Trophoblast cell (in vitro differentiated cells and primary cell): ENCODE results near the gene SELENOM.

Experiments used
- DNase-seq, 2 donors: peaks; one replicate each; pipeline ENCODE4 v3.0.0-alpha.2; 2016
- H2AFZ ChIP-seq: 2 replicates; pipeline ENCODE4 v1.6.1; 2013; ENCODE audit warnings: low read length, moderate library complexity, mild to moderate bottlenecking; ENCODE audit not compliant: insufficient read depth, poor library complexity
- H2AK5ac ChIP-seq: 2 replicates; pipeline ENCODE4 v1.6.1; 2013; ENCODE audit warnings: mild to moderate bottlenecking, low read length
- H2BK120ac ChIP-seq: 2 replicates; pipeline ENCODE4 v1.6.1; 2013; ENCODE audit warnings: low read length, mild to moderate bottlenecking, moderate library complexity; ENCODE audit not compliant: insufficient read depth, poor library complexity
- H2BK12ac ChIP-seq: 2 replicates; pipeline ENCODE4 v1.6.1; 2013; ENCODE audit warnings: mild to moderate bottlenecking, low read length, moderate library complexity
- H2BK5ac ChIP-seq: 2 replicates; pipeline ENCODE4 v1.6.1; 2013; ENCODE audit warnings: low read length, low read depth, moderate library complexity, mild to moderate bottlenecking; ENCODE audit not compliant: poor library complexity
- H3K14ac ChIP-seq: 2 replicates; pipeline ENCODE4 v1.6.1; 2013; ENCODE audit warnings: mild to moderate bottlenecking, low read length
- H3K18ac ChIP-seq: 2 replicates; pipeline ENCODE4 v1.6.1; 2013; ENCODE audit warnings: mild to moderate bottlenecking, low read length
- H3K23ac ChIP-seq: 2 replicates; pipeline ENCODE4 v1.6.1; 2013; ENCODE audit warnings: low read length
- H3K27ac ChIP-seq: 2 replicates; pipeline ENCODE4 v1.5.1; 2013; ENCODE audit warnings: low read depth, mild to moderate bottlenecking, inconsistent platforms, low read length, moderate library complexity
- H3K27me3 ChIP-seq: 2 replicates; pipeline ENCODE4 v1.6.1; 2013; ENCODE audit warnings: inconsistent platforms, mild to moderate bottlenecking, low read length, moderate library complexity; ENCODE audit not compliant: insufficient read depth
- H3K36me3 ChIP-seq, 2 experiments: 1 replicate in 1 of 2; 2 replicates in 1 of 2; pipeline ENCODE4 v1.6.1; 2013; ENCODE audit warnings: low read length in 2 of 2, mild to moderate bottlenecking in 2 of 2, moderate library complexity in 1 of 2; ENCODE audit not compliant: insufficient read depth in 2 of 2, control insufficient read depth in 1 of 2
- H3K4ac ChIP-seq: 2 replicates; pipeline ENCODE4 v1.6.1; 2013; ENCODE audit warnings: low read depth, mild to moderate bottlenecking, low read length, moderate library complexity
- H3K4me1 ChIP-seq, 2 experiments: 1 replicate in 1 of 2; 2 replicates in 1 of 2; pipeline ENCODE4 v1.6.1; 2013; ENCODE audit warnings: low read length in 2 of 2, mild to moderate bottlenecking in 2 of 2, moderate library complexity in 1 of 2; ENCODE audit not compliant: insufficient read depth in 2 of 2, control insufficient read depth in 1 of 2
- H3K4me2 ChIP-seq: 2 replicates; pipeline ENCODE4 v1.6.1; 2013; ENCODE audit warnings: inconsistent platforms, mild to moderate bottlenecking, low read length, moderate library complexity
- H3K4me3 ChIP-seq: 2 replicates; pipeline ENCODE4 v1.5.1; 2013; ENCODE audit warnings: mild to moderate bottlenecking, low read depth, low read length, inconsistent platforms
- H3K79me1 ChIP-seq: one replicate; pipeline ENCODE4 v1.6.1; 2013; ENCODE audit warnings: low read length
- H3K79me2 ChIP-seq: 2 replicates; pipeline ENCODE4 v1.6.1; 2013; ENCODE audit warnings: low read length, mild to moderate bottlenecking; ENCODE audit not compliant: control insufficient read depth, insufficient read depth, poor library complexity
- H3K9ac ChIP-seq: 2 replicates; pipeline ENCODE4 v1.6.1; 2013; ENCODE audit warnings: mild to moderate bottlenecking, low read length
- H3K9me3 ChIP-seq: 2 replicates; pipeline ENCODE4 v1.6.1; 2013; ENCODE audit warnings: low read depth, mild to moderate bottlenecking, control low read depth, inconsistent platforms, low read length; ENCODE audit not compliant: insufficient read depth
- H4K12ac ChIP-seq: 2 replicates; pipeline ENCODE4 v1.6.1; 2013; ENCODE audit warnings: low read depth, mild to moderate bottlenecking, low read length, moderate library complexity
- H4K8ac ChIP-seq: 2 replicates; pipeline ENCODE4 v1.6.1; 2013; ENCODE audit warnings: low read depth, mild to moderate bottlenecking, low read length, moderate library complexity
- H4K91ac ChIP-seq: one replicate; pipeline ENCODE4 v1.6.1; 2013; ENCODE audit warnings: low read depth, mild to moderate bottlenecking, low read length, moderate library complexity
- WGBS: extraction: QIAGEN DNeasy Blood & Tissue Kit; methylation state at CpG from one replicate; pipeline ENCODE4 v1.1.7; 2013; ENCODE audit warnings: missing lambda C conversion rate; ENCODE audit not compliant: insufficient read length, insufficient coverage; ENCODE audit errors: extremely low coverage; 5-methylcytosine and 5-hydroxymethylcytosine counted together

The SELENOM gene

GRCh38 chr22:31144223-31144622 is 36.9 kb upstream of the SELENOM start:
- Histone ChIP-seq H3K4me3 (no peak overlapping the region), H2AK5ac (no peak overlapping the region), H3K4me2 (no peak overlapping the region), H3K4ac (no peak overlapping the region), H2BK12ac (no peak overlapping the region), H3K9me3 (no peaks in the 10 kb centered on the region), H3K9ac (no peak overlapping the region), H3K14ac (no peak overlapping the region), H3K18ac (no peak overlapping the region), H2BK120ac (no peak overlapping the region), H2BK5ac (no peak overlapping the region), H3K27ac (no peak overlapping the region), H4K91ac (no peak overlapping the region), H2AFZ (no peak overlapping the region), H3K79me1 (peaks cover 1% of the 10 kb centered on the region), H3K79me2 (no peaks in the 10 kb centered on the region), H3K23ac (no peak overlapping the region), H3K27me3 (no peaks in the 10 kb centered on the region), H3K36me3 (no peaks in the 10 kb centered on the region), H4K8ac (no peak overlapping the region), H4K12ac (no peak overlapping the region), H3K4me1 (peaks cover 1 to 3% of the 10 kb centered on the region in 2 experiments)
- peak; percentile 35 to 81 for DNase-seq

- no peak overlapping the region for H2BK120ac ChIP-seq
- no peak overlapping the region for H3K4me3 ChIP-seq
- H2BK12ac ChIP-seq = no peak overlapping the region
- no peak overlapping the region for H4K91ac ChIP-seq
- no peak overlapping the region for H3K27ac ChIP-seq
- H4K12ac ChIP-seq = no peak overlapping the region
- H3K4ac ChIP-seq = no peak overlapping the region
- no peaks in the 10 kb centered on the region for H3K9me3 ChIP-seq
- H3K36me3 ChIP-seq = no peaks in the 10 kb centered on the region
- H3K18ac ChIP-seq = no peak overlapping the region
- no peak overlapping the region for H4K8ac ChIP-seq
- no peaks in the 10 kb centered on the region for H3K79me2 ChIP-seq
- no peak overlapping the region for H3K9ac ChIP-seq
- no CpG with 5 or more reads among the region's 3 CpGs for WGBS
- H2BK5ac ChIP-seq = no peak overlapping the region
- no peak overlapping the region for H3K14ac ChIP-seq
- H3K27me3 ChIP-seq = no peaks in the 10 kb centered on the region
- DNase-seq = no peak
- H2AK5ac ChIP-seq = no peak overlapping the region
- no peak overlapping the region for H3K23ac ChIP-seq
- H3K79me1 ChIP-seq = no peaks in the 10 kb centered on the region
- H3K4me2 ChIP-seq = no peak overlapping the region
- no peak overlapping the region for H2AFZ ChIP-seq
- H3K4me1 ChIP-seq = no peaks in the 10 kb centered on the region
These were observed 36.2 kb upstream of the SELENOM start for GRCh38 chr22:31143537-31143936.

- H3K14ac ChIP-seq = no peak overlapping the region
- no peaks in the 10 kb centered on the region for H3K36me3 ChIP-seq
- H3K9ac ChIP-seq = no peak overlapping the region
- no peak overlapping the region for H4K12ac ChIP-seq
- no peak overlapping the region for H2BK5ac ChIP-seq
- no peak overlapping the region for H3K4me3 ChIP-seq
- H3K27me3 ChIP-seq = no peaks in the 10 kb centered on the region
- H2AFZ ChIP-seq = no peak overlapping the region
- no peak overlapping the region for H3K27ac ChIP-seq
- peak overlapping the region; percentile 4 for H4K91ac ChIP-seq
- no peaks in the 10 kb centered on the region for H3K4me1 ChIP-seq
- no peak for DNase-seq
- H3K18ac ChIP-seq = no peak overlapping the region
- no peak overlapping the region for H4K8ac ChIP-seq
- no peaks in the 10 kb centered on the region for H3K9me3 ChIP-seq
- no peaks in the 10 kb centered on the region for H3K79me2 ChIP-seq
- no peak overlapping the region for H2BK120ac ChIP-seq
- H2AK5ac ChIP-seq = no peak overlapping the region
- no peaks in the 10 kb centered on the region for H3K79me1 ChIP-seq
- H3K23ac ChIP-seq = no peak overlapping the region
- no CpG with 5 or more reads among the region's 3 CpGs for WGBS
- no peak overlapping the region for H3K4me2 ChIP-seq
- H3K4ac ChIP-seq = no peak overlapping the region
- no peak overlapping the region for H2BK12ac ChIP-seq
These were observed 35.7 kb upstream of the SELENOM start for GRCh38 chr22:31143038-31143437.

- H3K36me3 ChIP-seq = no peaks in the 10 kb centered on the region
- H3K4me3 ChIP-seq = no peak overlapping the region
- H4K8ac ChIP-seq = no peak overlapping the region
- no CpG with 5 or more reads among the region's 4 CpGs for whole genome bisulfite sequencing
- H3K4me1 ChIP-seq = no peaks in the 10 kb centered on the region
- H4K91ac ChIP-seq = no peak overlapping the region
- no peaks in the 10 kb centered on the region for H3K27me3 ChIP-seq
- no peak overlapping the region for H3K23ac ChIP-seq
- H3K18ac ChIP-seq = no peak overlapping the region
- no peaks in the 10 kb centered on the region for H3K79me2 ChIP-seq
- H2AK5ac ChIP-seq = no peak overlapping the region
- H3K79me1 ChIP-seq = no peaks in the 10 kb centered on the region
- no peak overlapping the region for H2BK5ac ChIP-seq
- no peak overlapping the region for H3K4me2 ChIP-seq
- H4K12ac ChIP-seq = no peak overlapping the region
- H3K27ac ChIP-seq = no peak overlapping the region
- no peak overlapping the region for H2BK12ac ChIP-seq
- DNase-seq = no peak
- no peak overlapping the region for H3K14ac ChIP-seq
- no peak overlapping the region for H3K9ac ChIP-seq
- no peaks in the 10 kb centered on the region for H3K9me3 ChIP-seq
- no peak overlapping the region for H2AFZ ChIP-seq
- no peak overlapping the region for H2BK120ac ChIP-seq
- H3K4ac ChIP-seq = no peak overlapping the region
These were observed 34.9 kb upstream of the SELENOM start for GRCh38 chr22:31142285-31142684.
